Neutrophil (primary cell): Measurements from ENCODE around the gene TAF6.
A peak's percentile ranks its signal among the peaks of the same experiment; 100 is the strongest.

ENCODE experiments used
- H3K27ac ChIP-seq: fragments of 200-600 bp; sonication (generic); 2 replicates; pipeline ENCODE4 v1.5.1; 2016; ENCODE audit warnings: mild to moderate bottlenecking, moderate library complexity
- H3K27me3 ChIP-seq: fragments of 200-600 bp; sonication (generic); 2 replicates; pipeline ENCODE4 v1.6.0; 2016; ENCODE audit warnings: mild to moderate bottlenecking
- H3K36me3 ChIP-seq: fragments of 200-600 bp; sonication (generic); 2 replicates; pipeline ENCODE4 v1.5.1; 2017
- H3K4me1 ChIP-seq, 2 experiments: fragments of 200-600 bp in 1 of 2; sonication (generic) in 1 of 2; 1 replicate in 1 of 2; 2 replicates in 1 of 2; pipeline versions ENCODE4 v1.5.1 to v1.6.1; 2013 to 2016; ENCODE audit warnings: low read depth in 1 of 2, low read length in 1 of 2, mild to moderate bottlenecking in 1 of 2, moderate library complexity in 1 of 2; ENCODE audit not compliant: control insufficient read depth in 1 of 2, insufficient read depth in 1 of 2
- H3K4me3 ChIP-seq, 2 experiments: fragments of 200-600 bp in 1 of 2; sonication (generic) in 1 of 2; 1 replicate in 1 of 2; 2 replicates in 1 of 2; pipeline ENCODE4 v1.5.1; 2013 to 2016; ENCODE audit warnings: low read depth in 1 of 2, low read length in 1 of 2, mild to moderate bottlenecking in 1 of 2, moderate library complexity in 1 of 2
- H3K9me3 ChIP-seq: fragments of 200-600 bp; sonication (generic); 2 replicates; pipeline ENCODE4 v1.5.1; 2016
- CTCF ChIP-seq: fragments of 200-600 bp; sonication (generic); IDR thresholded peaks from 2 replicates; pipeline ENCODE4 v1.5.1; 2016; ENCODE audit warnings: antibody characterized with exemption

TAF6 gene

DNA sequence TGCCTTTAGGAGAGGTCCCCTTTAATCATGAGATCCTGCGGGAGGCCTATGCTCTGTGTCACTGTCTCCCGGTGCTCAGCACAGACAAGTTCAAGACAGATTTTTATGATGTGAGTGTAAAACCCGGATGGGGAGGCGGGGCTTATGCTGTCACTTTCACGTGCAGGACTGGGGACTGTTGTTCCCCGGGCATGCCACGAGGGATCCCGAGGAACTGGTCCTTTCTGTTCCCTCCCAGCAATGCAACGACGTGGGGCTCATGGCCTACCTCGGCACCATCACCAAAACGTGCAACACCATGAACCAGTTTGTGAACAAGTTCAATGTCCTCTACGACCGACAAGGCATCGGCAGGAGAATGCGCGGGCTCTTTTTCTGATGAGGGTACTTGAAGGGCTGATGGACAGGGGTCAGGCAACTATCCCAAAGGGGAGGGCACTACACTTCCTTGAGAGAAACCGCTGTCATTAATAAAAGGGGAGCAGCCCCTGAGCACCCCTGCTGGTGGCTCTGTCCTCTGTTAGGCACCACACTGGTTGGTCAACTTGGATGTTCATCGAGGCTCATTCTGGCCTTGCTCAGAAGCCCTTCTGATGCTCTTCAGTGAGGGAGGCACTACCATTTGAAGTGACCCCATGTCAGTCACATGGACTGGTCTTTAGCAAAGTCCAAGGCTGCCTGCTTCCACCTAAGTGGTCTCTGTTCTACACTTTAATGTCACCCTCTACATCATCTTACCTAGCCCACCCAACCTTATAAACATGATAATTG, 27.6 kb downstream of the TAF6 start:
- Histone ChIP-seq H3K27ac (no peak overlapping the region), H3K36me3 (peaks cover 61% of the 10 kb centered on the region)

DNA sequence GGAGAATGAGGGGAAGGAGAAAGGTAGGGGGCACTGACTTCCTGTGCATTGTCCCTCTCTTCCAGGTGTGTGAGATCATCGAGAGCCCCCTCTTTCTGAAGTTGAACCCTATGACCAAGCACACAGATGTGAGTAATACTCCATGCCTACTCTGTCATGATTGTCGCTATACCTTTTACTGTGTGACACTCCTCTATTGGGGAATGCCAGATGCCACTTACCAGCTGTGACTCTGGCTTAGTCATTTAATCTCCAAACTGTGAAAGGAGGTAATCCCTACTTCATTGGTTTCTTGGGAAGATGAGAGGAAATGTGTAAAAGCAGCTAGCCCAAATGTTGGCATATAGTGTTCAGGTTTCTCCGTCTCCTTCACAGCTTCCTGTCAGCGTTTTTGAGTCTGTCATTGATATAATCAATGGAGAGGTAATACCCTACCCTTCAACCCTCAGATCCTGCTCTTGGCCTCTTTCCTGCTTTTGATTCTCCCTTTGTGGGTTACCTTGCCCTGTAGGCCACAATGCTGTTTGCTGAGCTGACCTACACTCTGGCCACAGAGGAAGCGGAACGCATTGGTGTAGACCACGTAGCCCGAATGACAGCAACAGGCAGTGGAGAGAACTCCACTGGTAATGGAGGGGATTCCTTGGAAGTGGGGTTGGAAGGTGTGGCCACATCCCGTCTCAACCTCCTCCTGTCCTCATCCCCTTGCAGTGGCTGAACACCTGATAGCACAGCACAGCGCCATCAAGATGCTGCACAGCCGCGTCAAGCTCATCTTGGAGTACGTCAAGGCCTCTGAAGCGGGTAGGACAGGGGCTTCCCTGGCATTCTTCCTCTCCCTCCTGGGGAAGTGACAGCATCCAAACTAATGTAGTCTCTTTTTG, 28.4 kb downstream of the TAF6 start:
- Histone ChIP-seq H3K27ac (no peak overlapping the region), H3K27me3 (no peaks in the 10 kb centered on the region), H3K4me1 (peaks cover 23 to 27% of the 10 kb centered on the region in 2 experiments), H3K4me3 (no peak overlapping the region), H3K9me3 (no peaks in the 10 kb centered on the region), H3K36me3 (peaks cover 52% of the 10 kb centered on the region)
- no peak for TF ChIP-seq CTCF

More for the DNA sequence above, 27.6 kb downstream of the TAF6 start:
- Histone ChIP-seq H3K9me3 (no peaks in the 10 kb centered on the region), H3K4me1 (peaks cover 16 to 18% of the 10 kb centered on the region in 2 experiments), H3K27me3 (no peaks in the 10 kb centered on the region), H3K4me3 (no peak overlapping the region)
- TF ChIP-seq CTCF, result no peak

DNA sequence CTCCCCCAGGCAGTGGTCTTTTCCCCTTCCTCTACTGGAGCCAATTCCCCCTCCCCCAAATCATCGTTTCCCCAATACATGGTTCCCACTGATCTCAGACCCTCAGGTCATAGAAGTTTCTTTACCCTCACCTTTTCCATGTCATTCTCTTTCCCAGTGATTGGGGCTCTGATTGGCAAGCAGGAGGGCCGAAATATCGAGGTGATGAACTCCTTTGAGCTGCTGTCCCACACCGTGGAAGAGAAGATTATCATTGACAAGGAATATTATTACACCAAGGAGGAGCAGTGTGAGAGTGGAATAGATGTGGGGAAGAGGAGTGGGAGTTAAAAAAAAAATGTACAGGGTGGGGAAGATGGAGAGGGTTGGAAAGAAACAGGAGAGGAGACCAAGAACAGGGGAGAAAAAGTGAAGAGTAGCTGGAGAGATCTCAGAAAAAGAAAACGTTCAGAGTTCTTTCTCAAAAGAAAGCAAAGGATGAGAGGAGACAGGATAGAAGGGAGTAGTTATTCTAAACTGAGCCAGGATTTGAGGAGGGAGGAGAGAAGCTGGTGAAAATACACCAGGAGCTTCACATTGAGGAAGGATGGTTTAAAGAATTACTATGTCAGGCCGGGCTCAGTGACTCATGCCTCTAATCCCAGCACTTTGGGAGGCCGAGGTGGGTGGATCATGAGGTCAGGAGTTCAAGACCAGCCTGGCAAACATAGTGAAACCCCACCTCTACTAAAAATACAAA, 29.5 kb downstream of the TAF6 start:
- no peaks in the 10 kb centered on the region for H3K9me3 ChIP-seq
- H3K4me3 ChIP-seq, result peak overlapping the region; percentile 90 to 92
- H3K27me3 ChIP-seq, result no peaks in the 10 kb centered on the region
- peak overlapping the region; percentile 70 for H3K27ac ChIP-seq
- H3K36me3 ChIP-seq, result peaks cover 41% of the 10 kb centered on the region
- H3K4me1 ChIP-seq, result peaks cover 26 to 31% of the 10 kb centered on the region in 2 experiments
- no peak for TF ChIP-seq CTCF

DNA sequence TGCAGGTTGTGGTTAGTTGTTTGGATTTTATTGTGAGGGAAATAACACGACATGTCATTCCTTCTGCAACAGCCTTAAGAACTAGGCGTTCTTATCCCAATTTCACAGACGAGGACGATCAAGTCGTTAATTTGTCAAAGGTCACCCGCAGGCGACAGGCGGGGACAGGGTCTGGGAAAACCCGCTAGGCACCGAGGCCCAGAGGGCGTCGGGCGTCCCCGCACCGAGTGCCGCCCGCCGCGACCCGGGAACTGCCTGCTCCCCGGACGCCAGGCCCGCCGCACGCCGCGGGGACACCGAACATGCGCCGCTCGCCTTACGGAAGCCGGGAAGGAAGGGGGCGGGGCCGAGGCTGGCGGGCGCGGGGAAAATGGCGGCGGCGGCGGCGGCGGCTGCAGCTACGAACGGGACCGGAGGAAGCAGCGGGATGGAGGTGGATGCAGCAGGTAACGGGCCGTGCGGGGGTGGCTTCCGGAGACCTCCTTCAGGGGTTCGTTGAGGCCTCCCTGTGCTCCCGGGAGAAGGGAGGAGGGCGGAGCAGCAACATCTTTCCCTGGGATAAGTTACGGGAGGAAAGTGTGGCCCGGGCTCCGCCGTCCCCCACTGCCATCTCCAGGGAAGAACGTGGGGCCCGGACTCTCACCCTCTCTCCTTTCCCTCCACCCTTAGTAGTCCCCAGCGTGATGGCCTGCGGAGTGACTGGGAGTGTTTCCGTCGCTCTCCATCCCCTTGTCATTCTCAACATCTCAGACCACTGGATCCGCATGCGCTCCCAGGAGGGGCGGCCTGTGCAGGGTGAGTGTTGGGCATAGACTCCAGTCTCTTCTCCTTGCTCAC, 30.3 kb downstream of the TAF6 start, which contains the start of gene COPS6:
Gene COPS6, plus strand, starts transcription at position 349 of the 837 bp plus-strand sequence. Its CDS starts 22 bp downstream, at position 371.
- H3K9me3 ChIP-seq, result no peaks in the 10 kb centered on the region
- peak; percentile 33 for TF ChIP-seq CTCF
- peaks cover 35% of the 10 kb centered on the region for H3K36me3 ChIP-seq
- H3K4me3 ChIP-seq, result peak within 1 kb of the TSS; percentile 90 to 92
- peaks cover 26 to 31% of the 10 kb centered on the region in 2 experiments for H3K4me1 ChIP-seq
- no peaks in the 10 kb centered on the region for H3K27me3 ChIP-seq
- H3K27ac ChIP-seq, result peak within 1 kb of the TSS; percentile 70
